Type B pancreatic cell (in vitro differentiated cells): ENCODE measurements around the gene CYP2B6. TPM values are rescaled to one million over a fixed set of nuclear protein-coding genes. Genes with fewer than 3 reads are reported as not detected.

Source experiments
- DNase-seq: peaks from one replicate; pipeline ENCODE4 v3.0.0; 2021; ENCODE audit warnings: mixed read lengths; ENCODE audit not compliant: unreplicated experiment; ENCODE audit errors: extremely low spot score
- H3K27ac Mint-ChIP-seq: 2 replicates; pipeline ENCODE4 v1.8.0; 2021; ENCODE audit warnings: mild to moderate bottlenecking, mixed read lengths
- H3K27me3 Mint-ChIP-seq: 2 replicates; pipeline ENCODE4 v1.8.0; 2021; ENCODE audit warnings: mixed read lengths
- H3K36me3 Mint-ChIP-seq: 2 replicates; pipeline ENCODE4 v1.8.0; 2021; ENCODE audit warnings: mixed read lengths
- H3K4me1 Mint-ChIP-seq: one replicate; pipeline ENCODE4 v1.8.0; 2021; ENCODE audit warnings: mixed read lengths; ENCODE audit not compliant: unreplicated experiment
- H3K4me3 Mint-ChIP-seq: 2 replicates; pipeline ENCODE4 v1.8.0; 2021; ENCODE audit warnings: mild to moderate bottlenecking, mixed read lengths
- H3K9me3 Mint-ChIP-seq: 2 replicates; pipeline ENCODE4 v1.8.0; 2021; ENCODE audit warnings: mixed read lengths
- CTCF ChIP-seq: fragments of 200-600 bp; sonication (generic); conservative IDR thresholded peaks from 2 replicates; pipeline ENCODE4 v1.5.0; 2021; ENCODE audit warnings: antibody characterized with exemption, mild to moderate bottlenecking
- total RNA-seq: library from RNA; stranded (reverse); gene quantifications from 2 replicates; pipeline ENCODE4 v1.2.1, GENCODE V29; 2021; ENCODE audit warnings: low replicate concordance

Gene CYP2B6
- total RNA-seq, 1 donor from 2014 or later: 0.53 TPM

GRCh38 chr19:41064974-41065569 is 74.0 kb downstream of the CYP2B6 start:
- Mint-ChIP-seq H3K9me3 (no peaks in the 10 kb centered on the region), H3K27me3 (peaks cover 42% of the 10 kb centered on the region), H3K36me3 (no peaks in the 10 kb centered on the region), H3K4me3 (no peak overlapping the region), H3K4me1 (no peaks in the 10 kb centered on the region), H3K27ac (no peak overlapping the region)
- TF ChIP-seq CTCF: no peak
- no peak for DNase-seq

Other genes starting within 250 kb of the CYP2B6 start
- gene ACTMAP, start 240.8 kb upstream of the CYP2B6 start, total RNA-seq: 9.6 and 16.0 TPM in 2 replicates
- gene SNRPA, start 240.1 kb upstream of the CYP2B6 start, total RNA-seq: 79.6 and 130 TPM in 2 replicates
- gene MIA, start 215.8 kb upstream of the CYP2B6 start, total RNA-seq: 1.7 and 3.2 TPM in 2 replicates
- 10.4 and 12.4 TPM in 2 replicates for gene RAB4B, start 213.0 kb upstream of the CYP2B6 start, total RNA-seq
- 83.4 and 83.8 TPM in 2 replicates for gene EGLN2, start 192.1 kb upstream of the CYP2B6 start, total RNA-seq
- not detected in 2 replicates for gene CYP2A6, start 140.8 kb upstream of the CYP2B6 start, total RNA-seq
- not detected in 2 replicates for gene CYP2A7, start 109.1 kb upstream of the CYP2B6 start, total RNA-seq
- gene CYP2A13, start 97.2 kb downstream of the CYP2B6 start, total RNA-seq: not detected in 2 replicates
- not detected in 2 replicates for gene CYP2F1, start 123.2 kb downstream of the CYP2B6 start, total RNA-seq
- gene CYP2S1, start 201.9 kb downstream of the CYP2B6 start, total RNA-seq: 33.1 and 121 TPM in 2 replicates
- 8.8 and 20.9 TPM in 2 replicates for gene AXL, start 227.9 kb downstream of the CYP2B6 start, total RNA-seq